HuH-7.5 (cell line): ENCODE results near the gene B3GLCT.
"Not testable (repeated sequence)": the region's sequence is repeated elsewhere in the genome, so short reads cannot be mapped to it uniquely, and the experiment has no call there.

Source experiments
- DNase-seq: peaks from one replicate; pipeline ENCODE4 v3.0.0; 2011; ENCODE audit warnings: low spot score

B3GLCT gene

DNA sequence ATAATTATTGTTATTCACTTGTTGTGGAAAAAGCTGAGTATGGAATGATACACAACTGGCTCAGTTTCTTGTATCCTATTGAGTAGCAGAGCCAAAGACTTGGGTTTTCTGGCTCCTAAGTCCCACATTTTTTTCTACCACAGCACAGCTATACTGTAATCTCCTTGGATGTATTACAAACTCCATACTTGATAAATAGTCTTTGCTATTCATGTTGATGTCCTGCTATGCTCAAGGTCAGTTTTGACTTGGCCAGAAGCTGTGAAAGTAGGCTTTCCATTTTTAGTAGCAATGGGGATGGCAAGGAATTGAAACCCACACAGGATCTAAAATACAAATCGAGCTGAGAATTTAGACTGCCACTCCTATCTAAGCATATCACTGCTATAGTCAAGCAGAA, 79.1 kb downstream of the B3GLCT start:
- no peak for DNase-seq

DNA sequence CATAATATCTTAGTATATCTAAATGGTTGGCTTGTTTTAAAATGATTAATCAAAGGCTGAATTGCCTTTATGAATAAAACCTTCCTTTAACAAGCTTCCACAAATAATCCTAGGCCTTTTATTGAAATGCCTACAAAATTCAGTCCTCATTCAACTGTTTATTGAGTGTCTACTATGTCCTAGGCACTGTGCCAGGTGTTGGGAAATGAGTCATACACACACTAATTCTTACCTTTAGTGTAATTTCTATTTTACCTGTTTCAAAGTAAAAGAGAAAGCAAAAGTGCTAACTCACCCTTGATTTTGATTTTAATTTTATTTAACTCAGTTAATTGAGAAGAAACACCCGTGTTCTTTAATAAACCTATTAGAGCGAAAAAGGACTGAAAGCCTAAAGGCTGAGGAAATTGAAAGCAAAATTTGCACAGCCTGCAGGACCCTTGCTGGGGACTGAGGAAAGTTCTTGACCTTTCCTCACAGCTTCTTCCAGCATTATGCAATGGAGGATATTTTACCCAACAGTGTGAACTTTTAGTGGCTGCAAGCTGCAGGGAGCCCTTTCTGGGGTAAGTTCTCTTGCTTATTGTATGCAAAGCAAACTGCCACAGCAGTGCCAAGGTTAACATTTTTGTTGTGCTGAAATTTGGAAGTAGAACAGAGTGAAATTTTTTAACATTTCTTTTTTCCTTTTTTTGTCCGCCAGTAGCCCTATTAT, 83.1 kb downstream of the B3GLCT start:
- DNase-seq, result no peak

DNA sequence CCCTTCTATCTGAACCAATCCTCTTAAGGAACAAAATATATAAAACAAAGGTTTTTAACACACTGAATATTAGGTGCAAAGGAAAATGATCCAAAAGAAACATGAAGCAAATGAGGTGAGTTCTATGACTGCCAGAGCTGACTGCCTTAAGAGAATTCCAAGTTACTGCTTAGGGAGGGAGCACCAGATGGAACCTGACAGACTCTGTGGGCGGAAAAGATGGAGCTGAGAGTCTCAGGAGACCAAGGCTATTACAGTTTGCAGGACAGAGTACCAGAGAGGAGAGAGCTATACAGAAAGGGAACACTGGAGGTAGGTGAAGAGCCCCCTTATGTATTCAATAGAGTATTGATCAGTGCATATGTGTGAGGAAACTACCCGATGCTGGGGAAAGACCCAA, 87.2 kb downstream of the B3GLCT start:
- no peak for DNase-seq

DNA sequence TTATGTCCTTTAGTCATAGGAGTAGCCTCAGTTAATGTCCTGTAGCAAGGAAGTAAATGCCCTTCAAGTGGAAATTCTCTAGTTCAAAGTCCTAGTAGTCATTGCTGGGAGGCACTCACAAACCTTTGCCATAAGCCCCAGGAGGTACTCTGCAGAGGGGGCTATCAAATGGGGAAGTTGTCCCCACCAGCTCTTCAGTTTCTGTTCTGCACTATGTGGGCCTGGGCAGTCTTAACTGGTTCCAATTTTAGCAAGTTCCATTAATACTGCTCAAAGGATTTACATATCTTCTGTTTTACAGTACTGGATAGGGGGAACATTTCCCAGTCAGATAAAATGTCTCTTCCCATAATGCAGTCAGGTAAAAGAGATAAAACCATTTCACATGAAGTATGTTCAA, 101.3 kb downstream of the B3GLCT start:
- DNase-seq, result no peak

GRCh38 chr13:31310356-31310755, 110.6 kb downstream of the B3GLCT start:
- no peak for DNase-seq

GRCh38 chr13:31310786-31311185, 111.0 kb downstream of the B3GLCT start:
- DNase-seq, result no peak

DNA sequence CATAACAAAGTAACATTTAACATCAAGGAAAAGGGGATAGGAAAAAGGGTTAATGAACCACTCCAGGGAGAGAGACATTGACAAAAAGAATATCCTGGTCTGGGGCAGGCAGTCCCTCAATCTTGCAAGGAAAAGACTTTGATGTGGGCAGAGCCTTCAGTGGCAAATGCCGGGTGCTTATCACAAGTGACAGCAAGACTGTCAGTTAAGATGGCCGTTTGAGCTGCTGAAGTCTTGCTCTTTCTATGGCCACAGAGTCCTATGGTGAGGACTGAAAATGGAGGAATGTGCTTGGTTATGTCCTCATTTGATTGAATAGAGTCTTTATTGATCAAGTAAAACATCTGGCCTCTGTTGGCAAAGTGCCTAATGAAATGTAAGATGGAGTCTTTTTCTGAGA, 112.1 kb downstream of the B3GLCT start:
- no peak for DNase-seq

DNA sequence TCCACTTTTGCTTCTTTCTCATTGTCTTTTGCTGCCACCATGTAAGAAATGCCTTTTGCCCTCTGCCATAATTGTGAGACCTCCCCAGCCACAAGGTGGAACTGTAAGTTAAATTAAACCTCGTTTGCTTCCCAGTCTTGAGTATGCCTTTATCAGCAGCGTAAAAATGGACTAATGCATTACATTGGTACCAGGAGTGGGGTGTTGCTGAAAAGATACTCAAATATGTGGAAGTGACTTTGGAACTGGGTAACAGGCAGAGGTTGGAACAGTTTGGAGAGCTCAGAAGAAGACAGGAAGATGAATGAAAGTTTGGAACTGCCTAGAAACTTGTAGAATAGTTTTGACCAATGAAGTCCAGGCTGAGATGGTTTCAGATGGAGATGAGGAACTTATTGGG, 115.2 kb downstream of the B3GLCT start:
- no peak for DNase-seq

DNA sequence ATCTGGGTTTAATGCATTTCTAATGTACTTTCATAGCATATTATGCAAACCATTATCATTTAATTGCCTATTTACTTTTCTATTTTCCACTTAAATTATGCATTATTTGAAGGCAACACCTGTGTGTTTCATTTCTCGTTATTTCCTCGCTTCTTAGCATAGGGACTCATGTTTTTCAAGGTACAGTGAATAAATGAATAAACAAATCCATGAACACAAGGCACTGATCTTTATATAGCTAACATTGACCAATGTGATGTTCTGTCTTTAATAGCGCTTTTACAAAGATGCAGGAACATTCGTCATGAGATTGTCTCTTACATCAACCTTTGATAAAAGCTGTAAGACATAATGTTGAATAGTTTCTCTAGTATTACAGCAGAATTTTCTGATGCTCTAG, 121.2 kb downstream of the B3GLCT start:
- DNase-seq, result no peak

GRCh38 chr13:31321457-31321856, 121.7 kb downstream of the B3GLCT start:
- no peak for DNase-seq

DNA sequence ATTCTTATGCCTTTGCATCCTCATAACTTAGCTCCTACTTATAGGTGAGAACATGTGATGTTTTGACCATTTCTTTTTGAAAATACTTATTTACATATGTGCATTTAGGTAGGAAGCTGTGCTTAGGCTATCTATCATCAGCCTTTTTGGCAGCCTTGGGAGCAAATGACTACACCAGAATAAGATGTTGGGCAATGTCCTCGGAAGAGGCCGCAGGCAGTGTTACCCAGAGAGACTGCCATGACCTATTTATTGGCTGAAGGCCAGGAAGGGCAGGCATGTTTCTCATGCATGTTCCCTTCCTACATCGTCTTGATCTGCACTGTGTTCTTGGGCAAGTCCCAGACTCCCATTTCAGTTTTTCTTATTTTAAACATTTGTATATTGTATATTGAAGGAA, 122.3 kb downstream of the B3GLCT start:
- no peak for DNase-seq

- no peak for DNase-seq
Measured at GRCh38 chr13:31322702-31323405, 123.1 kb downstream of the B3GLCT start.

- no peak for DNase-seq
Measured at GRCh38 chr13:31327182-31327860, 127.5 kb downstream of the B3GLCT start.

GRCh38 chr13:31328549-31329235, 128.9 kb downstream of the B3GLCT start:
- DNase-seq, result no peak

GRCh38 chr13:31330236-31330635, 130.5 kb downstream of the B3GLCT start:
- DNase-seq, result no peak

- DNase-seq, result no peak
Measured at GRCh38 chr13:31331068-31331467, 131.3 kb downstream of the B3GLCT start.

- no peak for DNase-seq
Measured at GRCh38 chr13:31334547-31334946, 134.8 kb downstream of the B3GLCT start.

- DNase-seq, result no peak
Measured at GRCh38 chr13:31334994-31335557, 135.3 kb downstream of the B3GLCT start.

DNA sequence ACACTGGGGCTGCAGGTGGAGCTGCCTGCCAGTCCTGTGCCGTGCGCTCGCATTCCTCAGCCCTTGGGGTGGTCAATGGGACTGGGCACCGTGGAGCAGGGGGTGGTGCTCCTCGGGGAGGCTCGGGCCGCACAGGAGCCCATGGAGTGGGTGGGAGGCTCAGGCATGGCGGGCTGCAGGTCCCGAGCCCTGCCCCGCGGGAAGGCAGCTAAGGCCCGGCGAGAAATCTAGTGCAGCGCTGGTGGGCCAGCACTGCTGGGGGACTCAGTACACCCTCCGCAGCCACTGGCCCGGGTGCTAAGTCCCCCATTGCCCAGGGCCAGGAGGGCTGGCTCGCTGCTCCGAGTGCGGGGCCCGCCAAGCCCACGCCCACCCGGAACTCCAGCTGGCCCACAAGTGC, 139.8 kb downstream of the B3GLCT start:
- DNase-seq, result not testable (repeated sequence)

- DNase-seq, result not testable (repeated sequence)
Measured at GRCh38 chr13:31340848-31341247, 141.1 kb downstream of the B3GLCT start.

- DNase-seq, result no peak
Measured at GRCh38 chr13:31346891-31347290, 147.1 kb downstream of the B3GLCT start.

DNA sequence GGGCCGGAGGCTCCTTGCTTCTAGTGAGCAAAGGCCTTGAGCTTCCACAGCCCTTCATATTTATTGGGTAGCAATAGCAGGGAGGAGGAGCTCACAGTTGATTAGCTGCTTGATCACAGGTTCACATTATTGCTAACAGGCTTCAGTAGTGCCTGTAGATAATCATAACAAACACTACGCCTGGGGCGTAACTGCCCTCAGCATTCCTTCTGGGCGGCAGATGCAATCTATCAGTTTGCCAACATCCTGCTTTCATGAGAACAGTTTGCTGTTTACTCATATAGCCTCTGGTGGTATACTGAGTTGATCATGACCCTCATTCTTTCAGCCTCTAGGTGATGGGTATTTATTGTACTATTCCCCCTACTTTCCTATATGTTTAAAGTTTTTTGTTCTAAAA, 149.4 kb downstream of the B3GLCT start:
- no peak for DNase-seq
